Left ventricle myocardium inferior (tissue), 1 donor: ENCODE data around the gene ZPR1. TPM values are rescaled to one million over a fixed set of nuclear protein-coding genes. Genes with fewer than 3 reads are reported as not detected.

Experiments
- DNase-seq: peaks from one replicate; pipeline ENCODE4 v3.0.0-alpha.2; 2020
- H3K27ac ChIP-seq: fragments of 200-600 bp; replicated peaks from 2 replicates; pipeline ENCODE4 v1.8.0; 2021
- H3K27me3 ChIP-seq: fragments of 200-600 bp; 2 replicates; pipeline ENCODE4 v1.8.0; 2021; ENCODE audit warnings: low read depth
- H3K36me3 ChIP-seq: fragments of 200-600 bp; 2 replicates; pipeline ENCODE4 v1.8.0; 2021
- H3K4me1 ChIP-seq: fragments of 200-600 bp; 2 replicates; pipeline ENCODE4 v1.8.0; 2021
- H3K4me3 ChIP-seq: fragments of 200-600 bp; 2 replicates; pipeline ENCODE4 v1.8.0; 2021; ENCODE audit warnings: mild to moderate bottlenecking, moderate library complexity
- H3K9me3 ChIP-seq: fragments of 200-600 bp; replicated peaks from 2 replicates; pipeline ENCODE4 v1.8.0; 2021
- intact Hi-C: fragments of 100-400 bp; cut with micrococcal nuclease; formaldehyde crosslinking; loops from one replicate; pipeline ENCODE4 v1.11.0; 2022
- total RNA-seq: library from RNA; stranded (reverse); fragmentation: NEBNext Ultra II Directional; extraction: Animal tissue kit (Norgen Biotek cat#: 25700); gene quantifications from one replicate; pipeline ENCODE4 v1.2.1, GENCODE V29; 2021
- TF ChIP-seq, protein P1 (sequence below): fragments of 200-600 bp; IDR thresholded peaks from 2 replicates; pipeline ENCODE4 v1.8.0; 2021; ENCODE audit warnings: antibody characterized with exemption, mild to moderate bottlenecking, borderline replicate concordance
- donor health status: DM: no; HTN: yes; CAD: no; lungs with severe emphysema.

ZPR1 gene
- total RNA-seq, 1 donor from 2014 or later: 26.4 TPM

DNA sequence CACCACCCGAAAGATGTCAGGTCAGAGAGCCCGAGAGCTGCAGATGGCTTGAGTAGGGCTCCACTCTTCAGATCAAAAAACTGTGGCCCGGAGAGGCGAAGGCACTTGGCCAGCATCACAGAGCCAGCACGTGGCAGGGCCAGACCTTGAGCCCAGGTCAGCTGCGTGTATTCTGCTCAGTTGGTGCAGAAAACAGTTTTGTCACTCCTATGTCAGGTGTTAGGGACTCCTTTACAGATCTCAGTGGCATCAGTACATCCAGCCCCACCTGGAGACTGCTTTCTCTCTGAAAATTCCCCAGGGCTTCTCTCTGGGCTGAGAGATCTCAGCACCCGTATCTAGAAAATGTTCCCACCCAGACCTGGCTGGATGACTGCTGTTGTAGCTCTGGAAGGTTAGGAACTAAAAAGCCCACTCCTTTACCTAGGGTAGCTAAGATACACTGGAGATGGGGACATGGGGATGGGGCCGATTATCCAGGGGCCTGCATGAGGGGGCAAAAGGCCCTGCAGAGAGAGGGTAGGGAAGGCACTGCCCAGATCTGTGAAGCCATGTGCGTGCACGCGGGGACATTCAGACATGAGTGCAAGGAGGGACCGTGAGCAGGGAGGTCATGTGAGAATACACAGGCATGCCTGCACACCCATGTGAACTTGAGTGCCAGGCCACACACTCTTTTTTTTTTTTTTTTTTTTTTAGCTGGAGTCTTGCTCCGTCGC, 46.2 kb upstream of the ZPR1 start:
- intact Hi-C loops: no loop called here
- no peak overlapping the region for H3K27ac ChIP-seq
- no peaks in the 10 kb centered on the region for H3K9me3 ChIP-seq
- TF ChIP-seq, protein P1, sequence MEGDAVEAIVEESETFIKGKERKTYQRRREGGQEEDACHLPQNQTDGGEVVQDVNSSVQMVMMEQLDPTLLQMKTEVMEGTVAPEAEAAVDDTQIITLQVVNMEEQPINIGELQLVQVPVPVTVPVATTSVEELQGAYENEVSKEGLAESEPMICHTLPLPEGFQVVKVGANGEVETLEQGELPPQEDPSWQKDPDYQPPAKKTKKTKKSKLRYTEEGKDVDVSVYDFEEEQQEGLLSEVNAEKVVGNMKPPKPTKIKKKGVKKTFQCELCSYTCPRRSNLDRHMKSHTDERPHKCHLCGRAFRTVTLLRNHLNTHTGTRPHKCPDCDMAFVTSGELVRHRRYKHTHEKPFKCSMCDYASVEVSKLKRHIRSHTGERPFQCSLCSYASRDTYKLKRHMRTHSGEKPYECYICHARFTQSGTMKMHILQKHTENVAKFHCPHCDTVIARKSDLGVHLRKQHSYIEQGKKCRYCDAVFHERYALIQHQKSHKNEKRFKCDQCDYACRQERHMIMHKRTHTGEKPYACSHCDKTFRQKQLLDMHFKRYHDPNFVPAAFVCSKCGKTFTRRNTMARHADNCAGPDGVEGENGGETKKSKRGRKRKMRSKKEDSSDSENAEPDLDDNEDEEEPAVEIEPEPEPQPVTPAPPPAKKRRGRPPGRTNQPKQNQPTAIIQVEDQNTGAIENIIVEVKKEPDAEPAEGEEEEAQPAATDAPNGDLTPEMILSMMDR: no peak
- H3K4me1 ChIP-seq: peaks cover 38% of the 10 kb centered on the region
- H3K36me3 ChIP-seq: no peaks in the 10 kb centered on the region
- DNase-seq: no peak
- no peak overlapping the region for H3K4me3 ChIP-seq
- no peaks in the 10 kb centered on the region for H3K27me3 ChIP-seq

DNA sequence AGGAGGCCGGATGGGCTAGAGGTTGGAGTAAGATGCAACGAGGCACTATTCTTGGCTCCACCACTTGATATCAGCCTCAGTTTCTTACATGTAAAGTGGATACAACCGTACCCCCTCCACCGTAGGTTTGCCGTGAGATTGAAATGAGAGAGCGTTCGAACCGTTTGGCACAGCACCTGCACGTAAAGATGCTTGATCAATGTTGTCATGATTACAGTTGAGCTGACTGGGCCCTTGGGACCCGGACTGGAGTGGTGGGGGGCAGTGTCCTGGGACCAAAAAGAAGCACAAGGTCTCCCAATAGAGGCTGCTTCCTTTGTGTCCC, 45.6 kb upstream of the ZPR1 start:
- Histone ChIP-seq H3K4me1 (peaks cover 38% of the 10 kb centered on the region), H3K9me3 (no peaks in the 10 kb centered on the region), H3K4me3 (no peak overlapping the region), H3K36me3 (no peaks in the 10 kb centered on the region), H3K27ac (no peak overlapping the region), H3K27me3 (no peaks in the 10 kb centered on the region)
- intact Hi-C loops: no loop called here
- TF ChIP-seq, protein P1: no peak
- DNase-seq: no peak

DNA sequence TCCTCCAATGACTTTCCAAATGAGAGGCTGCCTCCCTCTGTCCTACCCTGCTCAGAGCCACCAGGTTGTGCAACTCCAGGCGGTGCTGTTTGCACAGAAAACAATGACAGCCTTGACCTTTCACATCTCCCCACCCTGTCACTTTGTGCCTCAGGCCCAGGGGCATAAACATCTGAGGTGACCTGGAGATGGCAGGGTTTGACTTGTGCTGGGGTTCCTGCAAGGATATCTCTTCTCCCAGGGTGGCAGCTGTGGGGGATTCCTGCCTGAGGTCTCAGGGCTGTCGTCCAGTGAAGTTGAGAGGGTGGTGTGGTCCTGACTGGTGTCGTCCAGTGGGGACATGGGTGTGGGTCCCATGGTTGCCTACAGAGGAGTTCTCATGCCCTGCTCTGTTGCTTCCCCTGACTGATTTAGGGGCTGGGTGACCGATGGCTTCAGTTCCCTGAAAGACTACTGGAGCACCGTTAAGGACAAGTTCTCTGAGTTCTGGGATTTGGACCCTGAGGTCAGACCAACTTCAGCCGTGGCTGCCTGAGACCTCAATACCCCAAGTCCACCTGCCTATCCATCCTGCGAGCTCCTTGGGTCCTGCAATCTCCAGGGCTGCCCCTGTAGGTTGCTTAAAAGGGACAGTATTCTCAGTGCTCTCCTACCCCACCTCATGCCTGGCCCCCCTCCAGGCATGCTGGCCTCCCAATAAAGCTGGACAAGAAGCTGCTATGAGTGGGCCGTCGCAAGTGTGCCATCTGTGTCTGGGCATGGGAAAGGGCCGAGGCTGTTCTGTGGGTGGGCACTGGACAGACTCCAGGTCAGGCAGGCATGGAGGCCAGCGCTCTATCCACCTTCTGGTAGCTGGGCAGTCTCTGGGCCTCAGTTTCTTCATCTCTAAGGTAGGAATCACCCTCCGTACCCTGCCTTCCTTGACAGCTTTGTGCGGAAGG, 44.8 kb upstream of the ZPR1 start:
- Histone ChIP-seq H3K4me3 (no peak overlapping the region), H3K27ac (no peak overlapping the region), H3K4me1 (peaks cover 30% of the 10 kb centered on the region), H3K9me3 (no peaks in the 10 kb centered on the region), H3K27me3 (no peaks in the 10 kb centered on the region), H3K36me3 (no peaks in the 10 kb centered on the region)
- intact Hi-C loops: no loop called here
- DNase-seq: no peak
- TF ChIP-seq, protein P1: no peak

DNA sequence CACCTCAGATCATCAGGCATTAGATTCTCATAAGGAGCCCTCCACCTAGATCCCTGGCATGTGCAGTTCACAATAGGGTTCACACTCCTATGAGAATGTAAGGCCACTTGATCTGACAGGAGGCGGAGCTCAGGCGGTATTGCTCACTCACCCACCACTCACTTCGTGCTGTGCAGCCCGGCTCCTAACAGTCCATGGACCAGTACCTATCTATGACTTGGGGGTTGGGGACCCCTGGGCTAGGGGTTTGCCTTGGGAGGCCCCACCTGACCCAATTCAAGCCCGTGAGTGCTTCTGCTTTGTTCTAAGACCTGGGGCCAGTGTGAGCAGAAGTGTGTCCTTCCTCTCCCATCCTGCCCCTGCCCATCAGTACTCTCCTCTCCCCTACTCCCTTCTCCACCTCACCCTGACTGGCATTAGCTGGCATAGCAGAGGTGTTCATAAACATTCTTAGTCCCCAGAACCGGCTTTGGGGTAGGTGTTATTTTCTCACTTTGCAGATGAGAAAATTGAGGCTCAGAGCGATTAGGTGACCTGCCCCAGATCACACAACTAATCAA, 44.0 kb upstream of the ZPR1 start:
- Histone ChIP-seq H3K4me3 (no peak overlapping the region), H3K9me3 (no peaks in the 10 kb centered on the region), H3K4me1 (peaks cover 22% of the 10 kb centered on the region), H3K27me3 (no peaks in the 10 kb centered on the region), H3K36me3 (no peaks in the 10 kb centered on the region), H3K27ac (no peak overlapping the region)
- intact Hi-C loops: no loop called here
- TF ChIP-seq, protein P1: no peak
- no peak for DNase-seq

DNA sequence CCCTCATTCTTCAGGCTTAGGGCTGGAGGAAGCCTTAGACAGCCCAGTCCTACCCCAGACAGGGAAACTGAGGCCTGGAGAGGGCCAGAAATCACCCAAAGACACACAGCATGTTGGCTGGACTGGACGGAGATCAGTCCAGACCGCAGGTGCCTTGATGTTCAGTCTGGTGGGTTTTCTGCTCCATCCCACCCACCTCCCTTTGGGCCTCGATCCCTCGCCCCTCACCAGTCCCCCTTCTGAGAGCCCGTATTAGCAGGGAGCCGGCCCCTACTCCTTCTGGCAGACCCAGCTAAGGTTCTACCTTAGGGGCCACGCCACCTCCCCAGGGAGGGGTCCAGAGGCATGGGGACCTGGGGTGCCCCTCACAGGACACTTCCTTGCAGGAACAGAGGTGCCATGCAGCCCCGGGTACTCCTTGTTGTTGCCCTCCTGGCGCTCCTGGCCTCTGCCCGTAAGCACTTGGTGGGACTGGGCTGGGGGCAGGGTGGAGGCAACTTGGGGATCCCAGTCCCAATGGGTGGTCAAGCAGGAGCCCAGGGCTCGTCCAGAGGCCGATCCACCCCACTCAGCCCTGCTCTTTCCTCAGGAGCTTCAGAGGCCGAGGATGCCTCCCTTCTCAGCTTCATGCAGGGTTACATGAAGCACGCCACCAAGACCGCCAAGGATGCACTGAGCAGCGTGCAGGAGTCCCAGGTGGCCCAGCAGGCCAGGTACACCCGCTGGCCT, 42.5 kb upstream of the ZPR1 start:
- H3K4me3 ChIP-seq: no peak overlapping the region
- no peak for DNase-seq
- no peak overlapping the region for H3K27ac ChIP-seq
- intact Hi-C loops: no loop called here
- peaks cover 7% of the 10 kb centered on the region for H3K4me1 ChIP-seq
- TF ChIP-seq, protein P1: no peak
- no peaks in the 10 kb centered on the region for H3K9me3 ChIP-seq
- no peaks in the 10 kb centered on the region for H3K36me3 ChIP-seq
- no peaks in the 10 kb centered on the region for H3K27me3 ChIP-seq
